GM19467 (cell line): Measurements from ENCODE around the gene CNTNAP2.

ENCODE experiments used
- ATAC-seq: cut with Tn5 transposase; IDR thresholded peaks from one replicate; pipeline ENCODE4 v1.9.1; 2021; ENCODE audit warnings: mild to moderate bottlenecking, moderate library complexity; ENCODE audit not compliant: unreplicated experiment

Gene CNTNAP2

GRCh38 chr7:147183276-147183675 is 1066.7 kb downstream of the CNTNAP2 start:
- no peak for ATAC-seq

GRCh38 chr7:147188467-147188866 is 1071.9 kb downstream of the CNTNAP2 start:
- ATAC-seq, result no peak

GRCh38 chr7:147193476-147193875 is 1076.9 kb downstream of the CNTNAP2 start:
- ATAC-seq, result no peak

GRCh38 chr7:147196481-147196880 is 1079.9 kb downstream of the CNTNAP2 start:
- no peak for ATAC-seq

GRCh38 chr7:147197006-147197405 is 1080.4 kb downstream of the CNTNAP2 start:
- no peak for ATAC-seq

- no peak for ATAC-seq
Measured at GRCh38 chr7:147199868-147200267, 1083.3 kb downstream of the CNTNAP2 start.

- no peak for ATAC-seq
Measured at GRCh38 chr7:147207988-147208387, 1091.4 kb downstream of the CNTNAP2 start.

- no peak for ATAC-seq
Measured at GRCh38 chr7:147231275-147231674, 1114.7 kb downstream of the CNTNAP2 start.

GRCh38 chr7:147235645-147236382 is 1119.2 kb downstream of the CNTNAP2 start:
- ATAC-seq, result no peak

- ATAC-seq, result no peak
Measured at GRCh38 chr7:147240468-147240867, 1123.9 kb downstream of the CNTNAP2 start.

- ATAC-seq, result no peak
Measured at GRCh38 chr7:147245274-147245673, 1128.7 kb downstream of the CNTNAP2 start.

- no peak for ATAC-seq
Measured at GRCh38 chr7:147249956-147250355, 1133.4 kb downstream of the CNTNAP2 start.

GRCh38 chr7:147251751-147252325 is 1135.2 kb downstream of the CNTNAP2 start:
- no peak for ATAC-seq

- ATAC-seq, result no peak
Measured at GRCh38 chr7:147261693-147262092, 1145.1 kb downstream of the CNTNAP2 start.

GRCh38 chr7:147265528-147265927 is 1148.9 kb downstream of the CNTNAP2 start:
- ATAC-seq, result no peak

- ATAC-seq, result no peak
Measured at GRCh38 chr7:147276106-147276505, 1159.5 kb downstream of the CNTNAP2 start.

GRCh38 chr7:147276783-147277370 is 1160.3 kb downstream of the CNTNAP2 start:
- ATAC-seq, result no peak

GRCh38 chr7:147279514-147279913 is 1162.9 kb downstream of the CNTNAP2 start:
- ATAC-seq, result no peak

GRCh38 chr7:147279964-147280374 is 1163.4 kb downstream of the CNTNAP2 start:
- no peak for ATAC-seq

GRCh38 chr7:147282204-147282603 is 1165.6 kb downstream of the CNTNAP2 start:
- ATAC-seq, result no peak

- ATAC-seq, result no peak
Measured at GRCh38 chr7:147296201-147296600, 1179.6 kb downstream of the CNTNAP2 start.

- ATAC-seq, result no peak
Measured at GRCh38 chr7:147296986-147297385, 1180.4 kb downstream of the CNTNAP2 start.
